GM21423 (cell line): ENCODE measurements around the gene CASP3.
"Not testable (repeated sequence)": the region's sequence is repeated elsewhere in the genome, so short reads cannot be mapped to it uniquely, and the experiment has no call there.

Experiments
- ATAC-seq: cut with Tn5 transposase; IDR thresholded peaks from one replicate; pipeline ENCODE4 v1.9.1; 2021; ENCODE audit warnings: mild to moderate bottlenecking, moderate library complexity; ENCODE audit not compliant: unreplicated experiment

The CASP3 gene

GRCh38 chr4:184664445-184665210 is 15.4 kb upstream of the CASP3 start:
- no peak for ATAC-seq

- ATAC-seq, result no peak
Measured at GRCh38 chr4:184662236-184662635, 13.0 kb upstream of the CASP3 start.

GRCh38 chr4:184660978-184661377 is 11.7 kb upstream of the CASP3 start:
- no peak for ATAC-seq

- not testable (repeated sequence) for ATAC-seq
Measured at GRCh38 chr4:184657820-184658219, 8.6 kb upstream of the CASP3 start.

GRCh38 chr4:184657144-184657543 is 7.9 kb upstream of the CASP3 start:
- no peak for ATAC-seq

- ATAC-seq, result no peak
Measured at GRCh38 chr4:184655889-184656869, 6.9 kb upstream of the CASP3 start.

- ATAC-seq, result no peak
Measured at GRCh38 chr4:184653650-184654049, 4.4 kb upstream of the CASP3 start.

GRCh38 chr4:184652681-184653080 is 3.4 kb upstream of the CASP3 start:
- ATAC-seq, result not testable (repeated sequence)

GRCh38 chr4:184651899-184652298 is 2.7 kb upstream of the CASP3 start:
- no peak for ATAC-seq

- peak; percentile 11 for ATAC-seq
Measured at GRCh38 chr4:184649971-184650855, 966 bp upstream of the CASP3 start.

- peak; percentile 17 for ATAC-seq
Measured at GRCh38 chr4:184648313-184649025, 778 bp downstream of the CASP3 start.

GRCh38 chr4:184648054-184648312 is 1.3 kb downstream of the CASP3 start:
- ATAC-seq, result no peak

GRCh38 chr4:184647266-184648053 is 1.8 kb downstream of the CASP3 start:
- no peak for ATAC-seq

GRCh38 chr4:184645904-184646610 is 3.2 kb downstream of the CASP3 start:
- ATAC-seq, result no peak

GRCh38 chr4:184644553-184645307 is 4.5 kb downstream of the CASP3 start:
- no peak for ATAC-seq

GRCh38 chr4:184643731-184644130 is 5.5 kb downstream of the CASP3 start:
- no peak for ATAC-seq

GRCh38 chr4:184641451-184641850 is 7.8 kb downstream of the CASP3 start:
- ATAC-seq, result no peak

- ATAC-seq, result peak; percentile 81
Measured at GRCh38 chr4:184641022-184641421, 8.2 kb downstream of the CASP3 start.
